GM12891 (cell line): ENCODE measurements around the gene GCG.

Experiments
- POLR2A ChIP-seq: IDR thresholded peaks from 2 replicates; pipeline ENCODE4 v1.6.1; 2011; ENCODE audit warnings: low read depth, low read length, control low read depth
- POLR2AphosphoS5 ChIP-seq: IDR thresholded peaks from 2 replicates; pipeline ENCODE4 v1.6.1; 2011; ENCODE audit warnings: low read depth, low read length, control low read depth

GRCh38 chr2:162107361-162107901, 44.6 kb downstream of the GCG start:
- no peak for TF ChIP-seq POLR2AphosphoS5
- no peak for TF ChIP-seq POLR2A
